ENCODE data around the gene TIGAR. TPM values are rescaled to one million over a fixed set of nuclear protein-coding genes. Genes with fewer than 3 reads are reported as not detected.

TIGAR gene
- total RNA-seq, 1 donor from 2014 or later = 15.4 TPM

DNA sequence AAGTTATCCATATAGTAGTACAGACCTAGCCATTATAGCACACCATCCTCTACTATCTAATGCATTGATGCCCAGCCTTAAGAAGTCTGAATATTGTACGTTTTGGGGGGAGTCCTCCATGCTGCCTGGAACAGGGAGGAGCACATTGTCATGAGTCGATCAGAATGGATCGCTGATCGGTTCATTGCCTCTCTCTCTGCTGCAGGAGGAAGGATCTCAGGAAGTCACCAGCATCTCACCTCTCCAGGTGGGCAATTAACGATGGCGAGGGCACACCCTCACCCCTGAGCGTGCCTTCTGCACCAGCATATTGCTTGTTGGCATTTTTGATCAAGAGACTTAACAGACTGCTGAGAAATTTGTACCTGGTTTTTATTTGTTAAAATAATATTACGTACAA, 35.9 kb upstream of the TIGAR start:
- TF ChIP-seq, protein P1, sequence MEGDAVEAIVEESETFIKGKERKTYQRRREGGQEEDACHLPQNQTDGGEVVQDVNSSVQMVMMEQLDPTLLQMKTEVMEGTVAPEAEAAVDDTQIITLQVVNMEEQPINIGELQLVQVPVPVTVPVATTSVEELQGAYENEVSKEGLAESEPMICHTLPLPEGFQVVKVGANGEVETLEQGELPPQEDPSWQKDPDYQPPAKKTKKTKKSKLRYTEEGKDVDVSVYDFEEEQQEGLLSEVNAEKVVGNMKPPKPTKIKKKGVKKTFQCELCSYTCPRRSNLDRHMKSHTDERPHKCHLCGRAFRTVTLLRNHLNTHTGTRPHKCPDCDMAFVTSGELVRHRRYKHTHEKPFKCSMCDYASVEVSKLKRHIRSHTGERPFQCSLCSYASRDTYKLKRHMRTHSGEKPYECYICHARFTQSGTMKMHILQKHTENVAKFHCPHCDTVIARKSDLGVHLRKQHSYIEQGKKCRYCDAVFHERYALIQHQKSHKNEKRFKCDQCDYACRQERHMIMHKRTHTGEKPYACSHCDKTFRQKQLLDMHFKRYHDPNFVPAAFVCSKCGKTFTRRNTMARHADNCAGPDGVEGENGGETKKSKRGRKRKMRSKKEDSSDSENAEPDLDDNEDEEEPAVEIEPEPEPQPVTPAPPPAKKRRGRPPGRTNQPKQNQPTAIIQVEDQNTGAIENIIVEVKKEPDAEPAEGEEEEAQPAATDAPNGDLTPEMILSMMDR (conservative IDR thresholded peaks at IDR 0.05) = no peak
- H3K4me1 Mint-ChIP-seq = peaks cover 85% of the 10 kb centered on the region
- no peaks in the 10 kb centered on the region for H3K9me3 Mint-ChIP-seq
- peaks cover 43% of the 10 kb centered on the region for H3K36me3 Mint-ChIP-seq (ENCODE audit: low read depth)
- no peak for DNase-seq (ENCODE audit: low read depth, low spot score)
- H3K27ac Mint-ChIP-seq (ENCODE audit: unreplicated experiment) = no peak overlapping the region
- H3K27me3 Mint-ChIP-seq (ENCODE audit: low read depth) = no peaks in the 10 kb centered on the region
- peak overlapping the region; percentile 35 for H3K4me3 Mint-ChIP-seq

- Mint-ChIP-seq H3K27me3 (ENCODE audit: low read depth) (no peaks in the 10 kb centered on the region), H3K9me3 (no peaks in the 10 kb centered on the region), H3K4me3 (peak overlapping the region; percentile 27), H3K27ac (ENCODE audit: unreplicated experiment) (no peak overlapping the region), H3K4me1 (peaks cover 85% of the 10 kb centered on the region), H3K36me3 (ENCODE audit: low read depth) (peaks cover 49% of the 10 kb centered on the region)
- no peak for DNase-seq (ENCODE audit: low read depth, low spot score)
- TF ChIP-seq, protein P1 (conservative IDR thresholded peaks at IDR 0.05) = no peak
Observed at GRCh38 chr12:4286228-4286627, 34.8 kb upstream of the TIGAR start.

DNA sequence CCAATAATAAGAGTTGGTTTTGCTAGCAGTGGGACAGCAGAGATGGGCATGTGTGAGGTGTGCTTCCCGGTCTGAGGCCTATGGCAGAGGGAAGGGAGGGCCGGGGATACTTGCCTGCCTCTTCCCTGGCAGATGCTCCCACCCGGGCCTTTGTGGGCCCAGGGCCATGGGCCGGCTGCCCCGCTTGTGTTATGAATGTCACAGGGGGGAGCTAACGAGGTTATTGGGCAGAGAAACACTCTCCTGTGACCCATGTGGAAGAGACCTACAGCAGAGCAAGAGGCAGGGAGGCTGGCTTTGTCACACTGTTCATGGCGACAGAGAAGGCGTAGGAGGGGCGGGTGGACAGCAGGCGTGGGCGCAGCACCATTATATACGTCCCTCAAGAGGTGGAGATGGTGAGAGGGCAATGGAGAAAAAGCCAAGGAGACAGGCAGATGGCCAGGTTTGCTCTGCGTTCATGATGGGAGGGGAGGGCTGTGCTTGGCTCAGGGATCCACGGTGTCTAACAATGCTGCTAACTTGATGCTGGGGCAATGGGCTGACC, 34.2 kb upstream of the TIGAR start:
- Mint-ChIP-seq H3K27me3 (ENCODE audit: low read depth) (no peaks in the 10 kb centered on the region), H3K36me3 (ENCODE audit: low read depth) (peaks cover 49% of the 10 kb centered on the region), H3K4me3 (peak overlapping the region; percentile 64), H3K27ac (ENCODE audit: unreplicated experiment) (peak overlapping the region; percentile 38), H3K4me1 (peaks cover 87% of the 10 kb centered on the region), H3K9me3 (no peaks in the 10 kb centered on the region)
- TF ChIP-seq, protein P1 (conservative IDR thresholded peaks at IDR 0.05) = no peak
- DNase-seq (ENCODE audit: low read depth, low spot score) = no peak

GRCh38 chr12:4287325-4288211, 33.4 kb upstream of the TIGAR start:
- H3K4me3 Mint-ChIP-seq = peak overlapping the region; percentile 64

GRCh38 chr12:4288296-4289131, 32.5 kb upstream of the TIGAR start:
- peaks cover 92% of the 10 kb centered on the region for H3K4me1 Mint-ChIP-seq
- H3K27me3 Mint-ChIP-seq (ENCODE audit: low read depth) = no peaks in the 10 kb centered on the region
- peak overlapping the region; percentile 97 for H3K27ac Mint-ChIP-seq (ENCODE audit: unreplicated experiment)
- H3K4me3 Mint-ChIP-seq = peak overlapping the region; percentile 10
- no peak for DNase-seq (ENCODE audit: low read depth, low spot score)
- H3K9me3 Mint-ChIP-seq = no peaks in the 10 kb centered on the region
- TF ChIP-seq, protein P1 (conservative IDR thresholded peaks at IDR 0.05) = no peak
- peaks cover 41% of the 10 kb centered on the region for H3K36me3 Mint-ChIP-seq (ENCODE audit: low read depth)

More at GRCh38 chr12:4287325-4288211, 33.4 kb upstream of the TIGAR start:
- Mint-ChIP-seq H3K9me3 (no peaks in the 10 kb centered on the region), H3K27ac (ENCODE audit: unreplicated experiment) (peak overlapping the region; percentile 38), H3K4me1 (peaks cover 89% of the 10 kb centered on the region), H3K36me3 (ENCODE audit: low read depth) (peaks cover 45% of the 10 kb centered on the region), H3K27me3 (ENCODE audit: low read depth) (no peaks in the 10 kb centered on the region)
- DNase-seq (ENCODE audit: low read depth, low spot score) = no peak
- TF ChIP-seq, protein P1 (conservative IDR thresholded peaks at IDR 0.05) = no peak

Data from neural crest cell (in vitro differentiated cells).